GM23338 (cell line): ENCODE data around the gene EIF4E2. TPM values are rescaled to one million over a fixed set of nuclear protein-coding genes. Genes with fewer than 3 reads are reported as not detected.

Experiments used
- ATAC-seq: fragments of 200-7000 bp; cut with Tn5 transposase; 3 replicates; pipeline ENCODE4 v1.9.1; 2020
- DNase-seq: peaks from one replicate; pipeline ENCODE4 v3.0.0-alpha.2; 2015; ENCODE audit warnings: low spot score
- H2AFZ ChIP-seq: fragments of 200-600 bp; sonication (generic); 2 replicates; pipeline ENCODE4 v1.8.0; 2016; ENCODE audit warnings: antibody characterized with exemption, mild to moderate bottlenecking, moderate library complexity
- H3F3A ChIP-seq: fragments of 200-600 bp; sonication (generic); replicated peaks from 2 replicates; pipeline ENCODE4 v1.8.0; 2017; ENCODE audit warnings: antibody characterized with exemption, mixed run types, low read depth
- H3K27ac ChIP-seq: fragments of 200-600 bp; sonication (generic); 2 replicates; pipeline ENCODE4 v1.6.1; 2016; ENCODE audit warnings: low read depth
- H3K27me3 ChIP-seq: fragments of 200-600 bp; sonication (generic); 2 replicates; pipeline ENCODE4 v1.8.0; 2016; ENCODE audit warnings: mild to moderate bottlenecking, mixed run types, moderate library complexity; ENCODE audit not compliant: insufficient read depth
- H3K36me3 ChIP-seq: fragments of 200-600 bp; sonication (generic); 2 replicates; pipeline ENCODE4 v1.8.0; 2016; ENCODE audit warnings: mild to moderate bottlenecking; ENCODE audit not compliant: insufficient read depth
- H3K4me1 ChIP-seq: fragments of 200-600 bp; sonication (generic); 2 replicates; pipeline ENCODE4 v1.8.0; 2016; ENCODE audit warnings: mild to moderate bottlenecking, moderate library complexity; ENCODE audit not compliant: insufficient read depth
- H3K4me2 ChIP-seq: fragments of 200-600 bp; sonication (generic); 2 replicates; pipeline ENCODE4 v1.7.1; 2017; ENCODE audit warnings: mixed run types
- H3K4me3 ChIP-seq: fragments of 200-600 bp; sonication (generic); 2 replicates; pipeline ENCODE4 v1.6.1; 2016; ENCODE audit warnings: mixed run types
- H3K79me2 ChIP-seq: fragments of 200-600 bp; sonication (generic); replicated peaks from 2 replicates; pipeline ENCODE4 v1.8.0; 2017; ENCODE audit warnings: mild to moderate bottlenecking; ENCODE audit not compliant: insufficient read depth
- H3K9me2 ChIP-seq: fragments of 200-600 bp; sonication (generic); 2 replicates; pipeline ENCODE4 v1.8.0; 2017; ENCODE audit not compliant: insufficient read depth
- H4K20me1 ChIP-seq: fragments of 200-600 bp; sonication (generic); replicated peaks from 2 replicates; pipeline ENCODE4 v1.8.0; 2017; ENCODE audit warnings: mild to moderate bottlenecking; ENCODE audit not compliant: insufficient read depth
- H3K27ac Mint-ChIP-seq: 2 replicates; pipeline ENCODE4 v1.8.0; 2020; ENCODE audit warnings: inconsistent platforms, mild to moderate bottlenecking, moderate library complexity, mixed read lengths
- H3K27me3 Mint-ChIP-seq: 3 replicates; pipeline ENCODE4 v1.8.0; 2022; ENCODE audit warnings: low read depth, mild to moderate bottlenecking, moderate library complexity, mixed read lengths, inconsistent platforms; ENCODE audit not compliant: insufficient read depth, poor library complexity
- H3K36me3 Mint-ChIP-seq: 3 replicates; pipeline ENCODE4 v1.8.0; 2021; ENCODE audit warnings: low read depth, mild to moderate bottlenecking, inconsistent platforms, moderate library complexity, mixed read lengths
- H3K4me1 Mint-ChIP-seq: 3 replicates; pipeline ENCODE4 v1.8.0; 2020; ENCODE audit warnings: mild to moderate bottlenecking, inconsistent platforms, mixed read lengths
- H3K4me3 Mint-ChIP-seq: 3 replicates; pipeline ENCODE4 v1.8.0; 2021; ENCODE audit warnings: moderate library complexity, mild to moderate bottlenecking, inconsistent platforms, mixed read lengths
- H3K9me3 Mint-ChIP-seq: 3 replicates; pipeline ENCODE4 v1.8.0; 2020; ENCODE audit warnings: moderate library complexity, mild to moderate bottlenecking, inconsistent platforms, mixed read lengths
- CREB1 ChIP-seq: fragments of 250-450 bp; sonication (Bioruptor Pico); IDR thresholded peaks from 2 replicates; pipeline ENCODE4 v1.5.0; 2020; ENCODE audit warnings: low read depth, mild to moderate bottlenecking, moderate library complexity
- ETS1 ChIP-seq: IDR thresholded peaks from 2 replicates; pipeline ENCODE4 v1.6.1; 2016; ENCODE audit warnings: antibody characterized with exemption
- EZH2phosphoT487 ChIP-seq: fragments of 200-600 bp; sonication (generic); IDR thresholded peaks from one replicate; pipeline ENCODE4 v1.8.1; 2018; ENCODE audit warnings: antibody characterized with exemption; ENCODE audit not compliant: unreplicated experiment
- JUNB ChIP-seq: IDR thresholded peaks from one replicate; pipeline ENCODE4 v1.6.1; 2016; ENCODE audit warnings: antibody characterized with exemption; ENCODE audit not compliant: unreplicated experiment
- POLR2AphosphoS5 ChIP-seq: IDR thresholded peaks from 2 replicates; pipeline ENCODE4 v1.6.1; 2016; ENCODE audit warnings: antibody characterized with exemption, low read depth
- REST ChIP-seq: IDR thresholded peaks from one replicate; pipeline ENCODE4 v1.6.1; 2018; ENCODE audit warnings: antibody characterized with exemption; ENCODE audit not compliant: unreplicated experiment
- ZNF331 ChIP-seq: fragments of 250-450 bp; sonication (Bioruptor Pico); IDR thresholded peaks from 2 replicates; pipeline ENCODE4 v1.5.0; 2020; ENCODE audit warnings: low read depth, mild to moderate bottlenecking, moderate library complexity
- ZNF462 ChIP-seq: fragments of 250-450 bp; sonication (Bioruptor Pico); IDR thresholded peaks from 2 replicates; pipeline ENCODE4 v1.5.0; 2020; ENCODE audit warnings: mild to moderate bottlenecking, moderate library complexity
- polyA plus RNA-seq: library from polyadenylated mRNA; unstranded; fragments of >200 nt; fragmentation: Nextera tagmentation; extraction: Ambion mirVana; gene quantifications from 2 replicates; pipeline ENCODE4 v1.2.1, GENCODE V29; 2016
- total RNA-seq: library from RNA; depleted of rRNA; stranded (reverse); fragments of >200 nt; shearing (Covaris generic); gene quantifications from 2 replicates; pipeline ENCODE4 v1.2.3, GENCODE V29; 2014

EIF4E2 gene
- total and polyA plus RNA-seq, 2 experiments from 2014 or later: 68.1 to 152 TPM

GRCh38 chr2:232533944-232534710 lies 16.4 kb upstream of the EIF4E2 start (continued):
- TF ChIP-seq CREB1 (no peak), JUNB (no peak), ZNF331 (CRISPR knock-in tag) (no peak), REST (no peak)

- Histone ChIP-seq H3K27me3 (no peaks in the 10 kb centered on the region), H3K36me3 (no peaks in the 10 kb centered on the region), H3K79me2 (no peaks in the 10 kb centered on the region), H3K4me1 (peaks cover 4% of the 10 kb centered on the region; the same call in 1 of the 2 replicates), H3K27ac (no peak overlapping the region), H3K4me3 (no peak overlapping the region), H3F3A (no peaks in the 10 kb centered on the region), H2AFZ (no peak overlapping the region), H4K20me1 (no peaks in the 10 kb centered on the region), H3K4me2 (no peak overlapping the region), H3K9me2 (no peaks in the 10 kb centered on the region)
- Mint-ChIP-seq H3K27ac (no peak overlapping the region), H3K4me3 (no peak overlapping the region), H3K36me3 (peaks cover 4% of the 10 kb centered on the region; the same call in 1 of the 3 replicates), H3K9me3 (peaks cover 8% of the 10 kb centered on the region; the same call in 2 of the 3 replicates), H3K4me1 (peaks cover 31% of the 10 kb centered on the region), H3K27me3 (peaks cover 16% of the 10 kb centered on the region)
- DNase-seq (no peak), ATAC-seq (no peak)
- TF ChIP-seq JUNB (no peak), ZNF462 (CRISPR knock-in tag) (no peak), EZH2phosphoT487 (no peak), POLR2AphosphoS5 (no peak), ETS1 (no peak), REST (no peak)
Observed at GRCh38 chr2:232534940-232535651, 15.4 kb upstream of the EIF4E2 start.
